RWPE1 (cell line): ENCODE results near the gene TTC28.

Source experiments
- CTCF ChIA-PET: fragments of 350-600 bp; sonication (Branson Sonifier 250); formaldehyde crosslinking; extraction: SDS; loops from one replicate; lab custom pipeline; 2021; lab: Yijun Ruan, JAX
- POLR2A ChIA-PET: fragments of 400-600 bp; formaldehyde crosslinking; extraction: SDS; loops from one replicate; lab custom pipeline; 2020; ENCODE audit warnings: antibody characterized with exemption; ENCODE audit not compliant: low non-redundant PET; lab: Yijun Ruan, JAX
- DNase-seq: peaks from one replicate; pipeline ENCODE4 v3.0.0; 2012; ENCODE audit warnings: low spot score
- H3K27ac ChIP-seq: fragments of 450-650 bp; 2 replicates; pipeline ENCODE4 v1.5.1; 2017
- CTCF ChIP-seq: fragments of 450-650 bp; conservative IDR thresholded peaks from 2 replicates; pipeline ENCODE4 v1.5.1; 2017; ENCODE audit warnings: low read depth, mild to moderate bottlenecking

The TTC28 gene

GRCh38 chr22:27993774-27994350, 685.8 kb downstream of the TTC28 start:
- H3K27ac ChIP-seq: no peak overlapping the region
- DNase-seq: no peak
- TF ChIP-seq CTCF: no peak
- CTCF ChIA-PET: interaction anchor here (0.5 kb wide), 1 partner anchor 33 kb away, joined by 3 read pairs; no protein-coding TSS in a partner anchor
- POLR2A ChIA-PET: no interaction called here

- ChIA-PET POLR2A (no interaction called here), CTCF (interaction anchor here (0.6 kb wide), 1 partner anchor 125 kb away, joined by 3 read pairs; no protein-coding TSS in a partner anchor)
- no peak for DNase-seq
- no peak for TF ChIP-seq CTCF
- no peak overlapping the region for H3K27ac ChIP-seq
Measured at GRCh38 chr22:27993201-27993635, 686.4 kb downstream of the TTC28 start.

- H3K27ac ChIP-seq: no peak overlapping the region
- CTCF ChIA-PET: interaction anchor here (0.6 kb wide), 1 partner anchor 124 kb away, joined by 3 read pairs; no protein-coding TSS in a partner anchor
- no peak for TF ChIP-seq CTCF
- no peak for DNase-seq
- POLR2A ChIA-PET: no interaction called here
Measured at GRCh38 chr22:27992294-27993165, 687.1 kb downstream of the TTC28 start.

GRCh38 chr22:27991586-27992293, 687.9 kb downstream of the TTC28 start:
- no peak for DNase-seq

GRCh38 chr22:27990879-27991278, 688.8 kb downstream of the TTC28 start:
- no peak overlapping the region; the same call in 1 of the 2 replicates for H3K27ac ChIP-seq
- POLR2A ChIA-PET: no interaction called here
- CTCF ChIA-PET: interaction anchor here (0.7 kb wide), 2 partner anchors 212 to 1015 kb away, joined by 4 read pairs; no protein-coding TSS in a partner anchor
- no peak for TF ChIP-seq CTCF
- DNase-seq: no peak

More at GRCh38 chr22:27991586-27992293, 687.9 kb downstream of the TTC28 start:
- no peak overlapping the region for H3K27ac ChIP-seq
- no peak for TF ChIP-seq CTCF
- CTCF ChIA-PET: interaction anchor here (0.7 kb wide), 1 partner anchor 1015 kb away, joined by 4 read pairs; no protein-coding TSS in a partner anchor
- POLR2A ChIA-PET: no interaction called here

- CTCF ChIA-PET: interaction anchor here (0.5 to 0.7 kb wide), 2 partner anchors 19 to 211 kb away, joined by 4 read pairs; no protein-coding TSS in a partner anchor
Measured at GRCh38 chr22:27990451-27990840, 689.2 kb downstream of the TTC28 start.

More at GRCh38 chr22:27990451-27990840, 689.2 kb downstream of the TTC28 start:
- POLR2A ChIA-PET: no interaction called here
- no peak overlapping the region; the same call in 1 of the 2 replicates for H3K27ac ChIP-seq
- no peak for DNase-seq
- TF ChIP-seq CTCF: no peak
